Type B pancreatic cell (in vitro differentiated cells): ENCODE measurements around the gene FADS2. TPM values are rescaled to one million over a fixed set of nuclear protein-coding genes. Genes with fewer than 3 reads are reported as not detected.

Experiments used
- DNase-seq: peaks from one replicate; pipeline ENCODE4 v3.0.0; 2021; ENCODE audit warnings: mixed read lengths; ENCODE audit not compliant: unreplicated experiment; ENCODE audit errors: extremely low spot score
- H3K27ac Mint-ChIP-seq: 2 replicates; pipeline ENCODE4 v1.8.0; 2021; ENCODE audit warnings: mild to moderate bottlenecking, mixed read lengths
- H3K27me3 Mint-ChIP-seq: 2 replicates; pipeline ENCODE4 v1.8.0; 2021; ENCODE audit warnings: mixed read lengths
- H3K36me3 Mint-ChIP-seq: 2 replicates; pipeline ENCODE4 v1.8.0; 2021; ENCODE audit warnings: mixed read lengths
- H3K4me1 Mint-ChIP-seq: one replicate; pipeline ENCODE4 v1.8.0; 2021; ENCODE audit warnings: mixed read lengths; ENCODE audit not compliant: unreplicated experiment
- H3K4me3 Mint-ChIP-seq: 2 replicates; pipeline ENCODE4 v1.8.0; 2021; ENCODE audit warnings: mild to moderate bottlenecking, mixed read lengths
- H3K9me3 Mint-ChIP-seq: 2 replicates; pipeline ENCODE4 v1.8.0; 2021; ENCODE audit warnings: mixed read lengths
- CTCF ChIP-seq: fragments of 200-600 bp; sonication (generic); conservative IDR thresholded peaks from 2 replicates; pipeline ENCODE4 v1.5.0; 2021; ENCODE audit warnings: antibody characterized with exemption, mild to moderate bottlenecking
- total RNA-seq: library from RNA; stranded (reverse); gene quantifications from 2 replicates; pipeline ENCODE4 v1.2.1, GENCODE V29; 2021; ENCODE audit warnings: low replicate concordance

The FADS2 gene
- total RNA-seq, 1 donor from 2014 or later = 205 TPM

DNA sequence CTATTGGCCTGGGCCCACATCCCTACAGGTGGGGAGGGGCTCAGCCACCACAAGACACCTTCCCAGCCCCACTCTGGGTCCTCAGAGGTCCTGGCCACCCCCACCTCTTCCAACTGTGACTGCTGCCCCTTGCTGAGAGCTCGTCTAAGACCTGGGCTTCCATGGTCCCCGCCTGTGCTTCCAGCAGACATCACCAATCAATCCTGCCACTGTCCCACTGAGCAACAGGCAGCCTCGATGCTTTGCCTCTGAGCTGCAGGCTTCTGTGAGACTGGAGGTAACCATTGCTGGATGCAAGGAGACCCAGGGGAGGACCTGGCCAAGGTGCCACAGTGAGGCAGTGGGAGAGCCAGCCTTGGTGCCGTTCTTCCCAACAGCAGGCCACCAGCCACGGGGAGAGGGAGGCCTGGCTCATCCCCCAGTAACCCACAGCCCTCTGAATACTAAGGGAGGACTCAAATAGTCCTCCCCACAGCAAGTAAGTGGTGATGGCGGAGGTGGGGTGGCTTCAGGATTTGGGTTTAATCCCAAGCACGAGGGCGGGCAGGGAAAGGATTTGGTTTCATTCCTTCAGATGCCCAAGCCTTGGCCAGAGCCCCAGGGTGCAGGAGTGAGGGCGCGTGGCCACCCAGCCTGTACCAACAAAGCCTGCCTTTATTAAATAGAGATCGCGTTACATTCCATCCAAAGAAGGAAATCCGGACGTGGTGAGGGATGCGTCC, 68.7 kb downstream of the FADS2 start:
- Mint-ChIP-seq H3K36me3 (no peaks in the 10 kb centered on the region), H3K27me3 (no peaks in the 10 kb centered on the region), H3K27ac (no peak overlapping the region), H3K9me3 (no peaks in the 10 kb centered on the region), H3K4me3 (no peak overlapping the region), H3K4me1 (peaks cover 9% of the 10 kb centered on the region)
- TF ChIP-seq CTCF = no peak
- no peak for DNase-seq

GRCh38 chr11:61897387-61898246, 69.5 kb downstream of the FADS2 start:
- TF ChIP-seq CTCF = peak; percentile 90
- DNase-seq = peak; percentile 86
- Mint-ChIP-seq H3K4me1 (peaks cover 9% of the 10 kb centered on the region), H3K27ac (no peak overlapping the region), H3K27me3 (no peaks in the 10 kb centered on the region), H3K36me3 (no peaks in the 10 kb centered on the region), H3K9me3 (no peaks in the 10 kb centered on the region), H3K4me3 (no peak overlapping the region)

DNA sequence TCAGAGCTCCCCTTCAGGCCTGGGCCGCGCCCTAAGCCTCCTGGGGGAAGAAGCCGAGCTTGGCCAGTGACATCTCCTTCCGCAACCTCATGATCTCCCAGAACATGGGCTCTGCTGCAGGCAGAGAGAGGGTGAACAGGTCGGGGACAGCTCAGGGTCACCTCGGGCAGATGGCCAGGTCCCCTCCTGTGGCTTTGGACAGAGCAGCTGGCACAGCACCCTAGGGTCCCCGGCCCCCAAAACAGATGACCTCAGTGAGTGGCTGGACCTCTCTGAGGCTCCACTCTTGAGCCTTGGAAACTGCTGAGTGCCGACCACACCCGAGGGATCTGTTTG, 70.1 kb downstream of the FADS2 start:
- no peaks in the 10 kb centered on the region for H3K36me3 Mint-ChIP-seq
- H3K27me3 Mint-ChIP-seq = no peaks in the 10 kb centered on the region
- DNase-seq = no peak
- no peaks in the 10 kb centered on the region for H3K9me3 Mint-ChIP-seq
- TF ChIP-seq CTCF = no peak
- H3K27ac Mint-ChIP-seq = no peak overlapping the region
- no peak overlapping the region for H3K4me3 Mint-ChIP-seq
- peaks cover 14% of the 10 kb centered on the region for H3K4me1 Mint-ChIP-seq

- Mint-ChIP-seq H3K4me1 (peaks cover 15% of the 10 kb centered on the region), H3K9me3 (no peaks in the 10 kb centered on the region), H3K4me3 (peak overlapping the region; percentile 48), H3K36me3 (no peaks in the 10 kb centered on the region), H3K27ac (peak overlapping the region; percentile 77), H3K27me3 (no peaks in the 10 kb centered on the region)
- DNase-seq = peak; percentile 95
- TF ChIP-seq CTCF = peak; percentile 100
Measured at GRCh38 chr11:61899146-61899841, 71.2 kb downstream of the FADS2 start.

DNA sequence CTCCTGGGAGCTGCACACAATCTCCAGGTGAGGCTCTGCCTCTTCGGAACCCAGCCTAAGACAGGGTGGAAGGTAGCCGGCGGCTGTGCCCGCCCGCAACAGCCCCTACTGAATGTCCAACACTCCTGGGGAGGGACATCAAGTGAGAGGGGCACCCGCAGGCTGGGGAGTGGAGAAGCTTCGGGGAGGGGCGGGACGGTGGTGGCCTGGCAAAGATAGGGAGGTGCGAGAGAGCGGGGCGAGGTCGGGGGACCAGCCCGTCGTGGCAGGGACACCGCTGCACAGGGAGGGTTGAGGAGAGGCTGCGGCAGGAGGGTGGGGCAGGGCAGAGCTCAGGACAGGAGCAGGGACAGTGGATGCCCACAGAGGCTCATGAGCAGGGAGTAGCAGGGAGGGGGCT, 72.2 kb downstream of the FADS2 start:
- no peak for TF ChIP-seq CTCF
- peaks cover 15% of the 10 kb centered on the region for H3K4me1 Mint-ChIP-seq
- no peak overlapping the region for H3K27ac Mint-ChIP-seq
- H3K4me3 Mint-ChIP-seq = no peak overlapping the region
- no peak for DNase-seq
- H3K27me3 Mint-ChIP-seq = no peaks in the 10 kb centered on the region
- no peaks in the 10 kb centered on the region for H3K9me3 Mint-ChIP-seq
- no peaks in the 10 kb centered on the region for H3K36me3 Mint-ChIP-seq
